ENCODE measurements around the gene FRYL.

The FRYL gene

DNA sequence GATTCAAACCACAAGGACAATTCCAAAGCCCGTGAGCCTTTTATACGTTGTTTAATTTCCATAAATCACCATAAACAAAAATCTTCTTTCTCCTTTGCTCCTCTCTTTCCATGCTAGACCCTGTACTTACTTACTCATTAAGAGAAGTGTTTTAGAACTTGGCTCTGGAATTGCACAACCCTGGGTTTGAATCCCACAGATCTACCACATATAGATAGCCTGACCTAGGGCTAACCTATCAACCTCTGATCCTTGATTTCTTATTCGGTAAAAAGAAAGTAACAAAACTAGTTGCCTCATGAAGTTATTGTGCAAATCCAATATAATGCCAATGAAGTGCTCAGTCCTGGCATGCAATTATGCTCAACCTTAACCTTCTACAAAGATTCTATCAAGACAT, 221.3 kb downstream of the FRYL start:
- DNase-seq (ENCODE audit: extremely low read depth, low read depth) = no peak
- TF ChIP-seq CTCF (IDR thresholded peaks at IDR 0.05; ENCODE audit: low read depth, low read length) = no peak

- TF ChIP-seq CTCF (IDR thresholded peaks at IDR 0.05; ENCODE audit: low read depth, low read length) = no peak
These were observed 222.1 kb downstream of the FRYL start for GRCh38 chr4:48558026-48558425.

GRCh38 chr4:48557478-48557877, 222.6 kb downstream of the FRYL start:
- DNase-seq (ENCODE audit: extremely low read depth, low read depth) = no peak
- no peak; the same call in none of the 2 replicates for TF ChIP-seq CTCF (IDR thresholded peaks at IDR 0.05; ENCODE audit: low read depth, low read length)

More at GRCh38 chr4:48558026-48558425, 222.1 kb downstream of the FRYL start:
- no peak for DNase-seq (ENCODE audit: extremely low read depth, low read depth)

DNA sequence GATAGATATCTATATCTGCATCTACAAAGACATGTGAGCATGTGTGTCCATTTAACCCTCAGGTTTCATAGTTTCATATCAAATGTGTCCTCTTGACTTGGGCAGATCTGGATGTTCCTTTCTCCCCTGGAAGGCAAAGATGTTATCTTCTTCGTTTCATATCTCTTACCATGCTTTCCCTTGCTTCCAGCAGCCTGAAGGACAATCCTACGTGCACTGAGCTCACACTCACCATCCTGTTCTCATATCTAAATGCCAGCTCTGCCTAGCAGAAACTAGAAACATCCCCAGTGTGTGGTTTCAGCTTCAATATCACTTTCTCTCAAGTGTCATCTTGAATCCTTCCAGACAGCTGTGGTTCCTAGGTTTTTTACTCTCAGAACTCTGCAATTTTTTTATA, 223.8 kb downstream of the FRYL start:
- DNase-seq (ENCODE audit: extremely low read depth, low read depth) = no peak
- no peak for TF ChIP-seq CTCF (IDR thresholded peaks at IDR 0.05; ENCODE audit: low read depth, low read length)

- TF ChIP-seq CTCF (IDR thresholded peaks at IDR 0.05; ENCODE audit: low read depth, low read length) = no peak
- DNase-seq (ENCODE audit: extremely low read depth, low read depth) = no peak
These were observed 225.5 kb downstream of the FRYL start for GRCh38 chr4:48554606-48555005.

DNA sequence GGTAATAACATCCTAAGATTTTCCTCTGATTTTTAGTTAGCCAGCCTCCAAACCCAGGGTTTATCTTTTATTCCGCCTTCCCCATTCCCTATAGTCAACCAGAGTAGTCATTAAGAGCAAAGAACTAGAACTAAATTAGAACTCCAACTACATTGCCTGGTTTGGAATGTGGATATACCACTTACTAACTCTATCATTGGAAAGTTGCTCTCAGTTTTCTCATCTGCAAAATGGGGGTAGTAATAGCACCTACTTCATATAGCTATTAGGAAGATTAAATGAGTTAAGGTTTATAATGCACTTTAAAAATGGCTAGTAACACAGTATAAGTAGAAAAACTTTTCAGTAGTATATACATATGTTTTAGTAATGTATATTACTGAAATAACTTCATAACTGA, 226.4 kb downstream of the FRYL start:
- DNase-seq (ENCODE audit: extremely low read depth, low read depth) = no peak
- TF ChIP-seq CTCF (IDR thresholded peaks at IDR 0.05; ENCODE audit: low read depth, low read length) = no peak

- TF ChIP-seq CTCF (IDR thresholded peaks at IDR 0.05; ENCODE audit: low read depth, low read length) = peak; percentile 75
- DNase-seq (ENCODE audit: extremely low read depth, low read depth) = peak; percentile 5
These were observed 233.7 kb downstream of the FRYL start for GRCh38 chr4:48546336-48546735.

All from AG09319 (cell line).